SK-N-MC (cell line): ENCODE measurements around the gene CCDC158.
"Not testable (repeated sequence)": the region's sequence is repeated elsewhere in the genome, so short reads cannot be mapped to it uniquely, and the experiment has no call there.

ENCODE experiments used
- DNase-seq: peaks from one replicate; pipeline ENCODE4 v3.0.0-alpha.2; 2011; ENCODE audit warnings: low read depth, low spot score
- H3K27ac ChIP-seq: fragments of 200-600 bp; sonication (generic); 2 replicates; pipeline ENCODE4 v1.5.1; 2016; ENCODE audit warnings: mixed run types
- H3K36me3 ChIP-seq: fragments of 200-600 bp; sonication (generic); 2 replicates; pipeline ENCODE4 v1.6.1; 2017; ENCODE audit warnings: antibody characterized with exemption, low read length, mixed read lengths; ENCODE audit not compliant: insufficient read depth
- H3K4me3 ChIP-seq: fragments of 200-600 bp; sonication (generic); 2 replicates; pipeline ENCODE4 v1.5.1; 2016
- H3K9ac ChIP-seq: fragments of 200-600 bp; sonication (generic); 2 replicates; pipeline ENCODE4 v1.8.0; 2017; ENCODE audit warnings: mixed run types, mixed read lengths; ENCODE audit not compliant: insufficient read length
- H3K9me3 ChIP-seq: fragments of 200-600 bp; sonication (generic); 2 replicates; pipeline ENCODE4 v1.6.1; 2017; ENCODE audit warnings: low read depth, mild to moderate bottlenecking, antibody characterized with exemption, low read length, moderate library complexity, mixed read lengths
- EZH2 ChIP-seq: fragments of 200-600 bp; sonication (generic); IDR thresholded peaks from one replicate; pipeline ENCODE4 v1.6.1; 2017; ENCODE audit warnings: antibody characterized with exemption
- FOXP2 ChIP-seq: optimal IDR thresholded peaks from 2 replicates; pipeline ENCODE3; 2011; ENCODE audit warnings: mild to moderate bottlenecking, moderate library complexity; ENCODE audit not compliant: insufficient read depth; ENCODE audit errors: extremely low read length, control extremely low read depth
- POLR2AphosphoS5 ChIP-seq: IDR thresholded peaks from 2 replicates; pipeline ENCODE4 v1.6.1; 2012; ENCODE audit warnings: mild to moderate bottlenecking, low read depth, low read length, borderline replicate concordance

CCDC158 gene

DNA sequence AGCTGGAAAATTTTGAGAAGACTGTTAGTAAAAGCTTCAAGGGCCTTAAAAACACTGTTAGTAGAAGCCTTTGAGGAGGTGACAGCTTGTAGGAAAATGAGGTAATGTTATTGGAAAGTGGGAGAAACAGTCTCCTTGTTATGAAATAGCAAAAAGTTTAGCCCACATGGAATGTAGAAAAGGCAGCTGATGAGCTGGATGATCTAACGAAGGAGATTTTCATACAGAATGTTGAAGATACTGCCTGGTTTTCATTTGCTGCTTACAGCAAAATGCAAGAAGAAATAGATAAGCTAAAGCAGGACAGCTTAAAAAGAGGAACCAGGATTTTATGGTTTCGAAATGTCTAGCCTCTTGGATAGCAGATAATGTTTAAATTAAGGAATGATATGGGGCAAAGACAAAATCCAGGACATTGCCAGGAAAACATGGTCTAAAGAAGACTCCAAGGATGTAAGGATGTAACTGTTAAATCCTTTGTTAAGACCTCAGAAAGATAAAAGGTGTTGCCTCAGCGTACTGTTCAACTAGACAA lies 124.6 kb downstream of the CCDC158 start:
- Histone ChIP-seq H3K4me3 (no peak overlapping the region), H3K27ac (no peak overlapping the region), H3K36me3 (no peaks in the 10 kb centered on the region), H3K9me3 (no peaks in the 10 kb centered on the region; the same call in 1 of the 2 replicates), H3K9ac (no peak overlapping the region)
- DNase-seq = no peak
- TF ChIP-seq EZH2 (no peak), POLR2AphosphoS5 (no peak), FOXP2 (no peak)

DNA sequence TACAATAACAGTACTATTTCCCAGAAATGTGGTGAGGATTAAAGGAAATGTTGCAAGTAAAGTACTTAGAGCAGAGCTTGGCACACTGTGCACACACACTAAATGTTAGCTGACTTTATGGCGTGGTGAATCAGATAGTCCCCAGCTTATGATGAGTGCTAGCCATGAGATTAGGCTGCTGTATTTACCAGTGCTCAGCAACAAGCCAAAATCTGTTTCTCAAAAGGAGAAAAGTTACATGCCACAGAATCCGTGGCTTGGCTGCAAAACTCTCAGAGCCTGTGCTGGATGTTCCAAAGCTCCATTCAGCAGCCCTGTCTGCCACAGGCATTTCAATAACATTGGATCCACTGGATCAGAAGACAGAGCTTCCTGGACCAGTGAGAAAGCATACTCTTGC lies 127.2 kb downstream of the CCDC158 start:
- Histone ChIP-seq H3K36me3 (no peaks in the 10 kb centered on the region), H3K4me3 (no peak overlapping the region), H3K9ac (no peak overlapping the region), H3K9me3 (no peaks in the 10 kb centered on the region; the same call in 1 of the 2 replicates), H3K27ac (no peak overlapping the region)
- DNase-seq = no peak
- TF ChIP-seq EZH2 (no peak), FOXP2 (no peak)

DNA sequence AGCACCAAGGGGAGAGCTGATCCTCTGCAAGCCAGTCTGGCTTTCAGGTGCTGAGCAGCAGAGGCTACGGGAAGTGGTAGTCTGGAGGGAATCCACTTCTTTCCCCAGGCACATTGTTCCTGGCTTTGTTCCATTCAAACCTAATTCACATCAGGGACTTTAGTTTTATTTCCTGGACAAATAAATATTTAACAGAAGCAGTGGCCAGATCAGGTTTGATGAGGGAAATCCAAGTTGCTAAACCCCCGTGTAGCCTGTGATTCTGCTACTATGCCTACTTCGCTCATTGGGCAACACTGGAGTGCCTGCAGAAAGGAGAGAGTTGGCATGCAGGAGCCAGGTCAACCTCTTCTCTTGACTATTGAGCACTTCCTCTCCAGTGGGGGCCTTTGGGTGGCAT lies 128.2 kb downstream of the CCDC158 start:
- no peak for DNase-seq
- H3K9ac ChIP-seq = no peak overlapping the region
- no peak for TF ChIP-seq POLR2AphosphoS5
- no peak for TF ChIP-seq FOXP2
- TF ChIP-seq EZH2 = no peak
- no peak overlapping the region for H3K4me3 ChIP-seq
- no peak overlapping the region for H3K27ac ChIP-seq
- no peaks in the 10 kb centered on the region for H3K9me3 ChIP-seq
- H3K36me3 ChIP-seq = no peaks in the 10 kb centered on the region

DNA sequence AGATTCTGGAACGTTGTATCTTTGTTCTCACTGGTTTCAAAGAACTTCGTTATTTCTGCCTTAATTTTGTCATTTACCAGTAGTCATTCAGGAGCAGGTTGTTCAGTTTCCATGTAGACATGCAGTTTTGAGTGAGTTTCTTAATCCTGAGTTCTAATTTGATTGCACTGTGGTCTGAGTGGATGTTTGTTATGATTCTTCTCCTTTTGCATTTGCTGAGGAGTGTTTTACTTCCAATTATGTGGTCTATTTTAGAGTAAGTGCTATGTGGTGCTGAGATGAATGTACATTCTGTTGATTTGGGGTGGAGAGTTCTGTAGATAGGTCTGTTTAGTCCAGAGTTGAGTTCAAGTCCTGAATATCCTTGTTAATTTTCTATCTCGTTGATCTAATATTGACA lies 133.1 kb downstream of the CCDC158 start:
- H3K36me3 ChIP-seq, DNase-seq, H3K9ac ChIP-seq, H3K9me3 ChIP-seq, H3K4me3 ChIP-seq, H3K27ac ChIP-seq: not testable (repeated sequence)

DNA sequence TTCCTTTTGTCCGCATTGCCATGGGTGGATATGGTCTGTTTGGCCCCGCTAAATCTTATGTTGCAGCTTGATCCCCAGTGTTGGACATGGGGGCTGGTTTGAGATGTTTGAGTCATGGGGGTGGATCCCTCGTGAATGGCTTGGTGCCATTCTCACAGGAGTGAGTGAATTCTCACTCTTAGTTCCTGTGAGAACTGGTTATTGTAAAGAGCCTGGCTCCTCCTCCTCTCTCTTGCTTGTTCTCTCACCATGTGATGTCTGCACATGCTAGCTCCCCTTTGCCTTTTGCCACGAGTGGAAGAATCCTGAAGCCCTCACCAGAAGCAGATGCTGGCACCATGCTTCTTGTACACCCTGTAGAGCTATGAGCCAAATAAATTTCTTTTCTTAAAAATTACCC lies 137.0 kb downstream of the CCDC158 start:
- H3K9ac ChIP-seq = no peak overlapping the region

DNA sequence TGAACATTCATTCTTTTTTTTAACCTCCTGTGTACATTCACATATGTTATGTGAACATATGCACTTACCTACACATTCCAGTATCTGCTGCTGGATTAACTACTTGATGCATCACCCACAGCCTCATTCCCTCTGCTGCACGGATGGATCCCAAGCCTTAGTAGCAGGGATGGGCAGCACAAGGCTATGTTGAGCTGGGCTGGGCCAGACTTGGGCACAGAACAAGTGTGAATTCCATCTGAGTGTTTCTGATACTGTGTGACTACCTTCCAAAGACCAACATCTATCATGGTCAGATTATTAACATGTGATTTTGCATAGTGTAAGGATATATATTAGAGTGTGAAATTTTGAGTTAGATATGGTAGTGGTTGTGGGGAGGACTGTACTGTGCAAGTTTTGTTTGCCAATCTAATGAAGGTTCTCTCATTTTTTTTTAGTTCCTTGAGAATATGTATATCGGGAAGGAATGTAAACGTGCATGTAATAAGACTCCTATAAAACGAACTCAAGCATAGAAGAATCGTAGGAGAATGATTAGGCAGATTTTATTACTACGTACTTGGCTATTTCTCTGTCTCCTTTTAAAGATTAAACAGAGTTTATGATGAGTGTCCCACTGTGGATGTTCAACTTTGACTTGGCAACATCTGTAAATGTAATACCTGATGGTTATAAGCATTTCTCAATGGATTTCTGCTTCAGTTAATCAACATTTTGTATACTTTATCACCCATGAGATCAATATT lies 137.8 kb downstream of the CCDC158 start:
- Histone ChIP-seq H3K36me3 (no peaks in the 10 kb centered on the region), H3K27ac (no peak overlapping the region)
- TF ChIP-seq FOXP2 (no peak), POLR2AphosphoS5 (no peak), EZH2 (no peak)

More for the DNA sequence above, 137.0 kb downstream of the CCDC158 start:
- H3K36me3 ChIP-seq = no peaks in the 10 kb centered on the region
- no peak overlapping the region for H3K27ac ChIP-seq
- DNase-seq = no peak
- H3K9me3 ChIP-seq = no peaks in the 10 kb centered on the region
- no peak for TF ChIP-seq EZH2
- TF ChIP-seq POLR2AphosphoS5 = no peak
- no peak for TF ChIP-seq FOXP2
- H3K4me3 ChIP-seq = no peak overlapping the region

DNA sequence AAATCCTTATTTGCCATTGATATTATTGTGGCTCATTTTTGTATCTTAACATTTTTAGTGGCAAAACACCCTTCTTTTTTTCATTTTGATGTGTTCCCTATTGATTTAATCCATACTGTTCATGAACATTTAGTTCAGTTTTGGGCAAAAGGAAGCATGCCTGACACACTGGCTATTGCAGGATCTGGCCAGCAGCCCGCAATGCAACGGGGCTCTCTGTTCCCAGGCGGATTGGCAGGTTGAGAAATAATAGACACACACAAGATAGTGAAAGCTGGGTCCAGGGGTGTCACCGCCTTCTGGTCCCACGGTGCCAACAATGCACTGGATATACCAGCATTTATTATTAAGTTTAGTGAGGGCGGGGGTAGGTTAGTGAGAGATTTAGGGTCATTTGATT lies 139.3 kb downstream of the CCDC158 start:
- not testable (repeated sequence) for H3K9me3 ChIP-seq, H3K4me3 ChIP-seq, DNase-seq, H3K36me3 ChIP-seq, H3K9ac ChIP-seq, H3K27ac ChIP-seq

More for the DNA sequence above, 137.8 kb downstream of the CCDC158 start:
- no peak for DNase-seq
- Histone ChIP-seq H3K4me3 (no peak overlapping the region), H3K9ac (no peak overlapping the region), H3K9me3 (no peaks in the 10 kb centered on the region)

DNA sequence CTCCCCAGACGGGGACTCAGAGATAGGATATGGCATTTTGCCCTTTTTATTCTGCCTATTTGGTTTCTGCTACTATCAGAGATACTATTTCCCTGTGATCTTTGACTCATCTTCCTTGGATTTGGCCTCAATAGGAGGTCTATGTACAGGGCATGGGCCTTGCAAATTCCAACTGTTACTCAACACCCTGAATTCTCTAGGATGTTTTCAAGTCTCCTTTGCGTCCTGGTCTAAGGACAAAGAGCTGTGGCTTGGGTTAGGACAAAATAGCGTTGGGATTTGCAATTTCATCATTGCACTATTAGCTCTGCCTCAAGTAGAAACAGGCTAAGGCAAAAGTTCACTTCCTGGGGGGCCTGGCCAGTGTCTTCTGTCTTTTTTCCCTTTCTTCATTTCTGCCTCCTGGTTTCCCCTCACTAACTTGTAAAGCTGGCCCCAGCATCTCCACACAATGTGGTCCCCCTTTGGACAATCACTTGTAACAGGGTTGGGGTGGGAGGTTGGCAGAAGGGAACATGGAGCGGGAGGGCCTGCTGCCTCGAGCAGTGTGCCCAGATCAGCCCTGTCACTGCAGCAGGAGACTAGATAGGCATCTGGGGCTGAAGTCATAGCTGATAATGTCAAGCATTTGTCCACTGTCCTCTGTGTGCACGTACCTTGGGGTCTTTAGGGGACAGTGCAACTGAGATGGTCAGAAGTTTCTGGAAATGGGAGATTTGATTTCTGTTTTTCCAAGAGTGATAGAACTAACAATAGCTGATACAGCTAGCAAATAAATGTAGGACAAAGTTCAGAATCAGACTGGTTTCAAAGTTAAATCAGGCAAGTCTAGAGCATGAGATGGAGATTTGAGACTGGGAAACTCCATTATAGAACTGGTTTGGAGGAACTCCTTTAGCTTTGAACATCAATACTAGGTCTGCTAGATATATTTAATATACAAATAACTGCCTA lies 140.2 kb downstream of the CCDC158 start:
- Histone ChIP-seq H3K4me3 (no peak overlapping the region), H3K9me3 (no peaks in the 10 kb centered on the region), H3K36me3 (no peaks in the 10 kb centered on the region), H3K27ac (no peak overlapping the region), H3K9ac (no peak overlapping the region)
- DNase-seq = no peak
- no peak for TF ChIP-seq FOXP2
- TF ChIP-seq EZH2 = no peak
- TF ChIP-seq POLR2AphosphoS5 = no peak
